Neural cell (in vitro differentiated cells): Measurements from ENCODE around the gene TMEM253. TPM values are rescaled to one million over a fixed set of nuclear protein-coding genes. Genes with fewer than 3 reads are reported as not detected.

Experiments used
- H2AFZ ChIP-seq: fragments of 200-600, 300-800 bp; sonication (generic), shearing (Covaris generic); 2 replicates; pipeline ENCODE4 v1.6.0; 2014; ENCODE audit warnings: low read depth, mild to moderate bottlenecking, antibody characterized with exemption, low read length, moderate library complexity
- H3F3A ChIP-seq: fragments of 200-600 bp; shearing (Covaris generic); 2 replicates; pipeline ENCODE4 v1.6.1; 2016; ENCODE audit warnings: mild to moderate bottlenecking, moderate library complexity, mixed read lengths, antibody characterized with exemption, low read length; ENCODE audit not compliant: insufficient read depth, poor library complexity, severe bottlenecking
- H3K27ac ChIP-seq: fragments of 200-600, 300-800 bp; sonication (generic), shearing (Covaris generic); 2 replicates; pipeline ENCODE4 v1.5.1; 2014; ENCODE audit warnings: mild to moderate bottlenecking, low read length, moderate library complexity
- H3K27me3 ChIP-seq: fragments of 300-800, 200-600 bp; sonication (generic), shearing (Covaris generic); 2 replicates; pipeline ENCODE4 v1.6.0; 2014; ENCODE audit warnings: mild to moderate bottlenecking, low read depth, low read length, moderate library complexity; ENCODE audit not compliant: insufficient read depth
- H3K36me3 ChIP-seq: fragments of 300-800, 200-600 bp; sonication (generic), shearing (Covaris generic); 2 replicates; pipeline ENCODE4 v1.5.1; 2014; ENCODE audit warnings: mild to moderate bottlenecking, antibody characterized with exemption, low read length, moderate library complexity; ENCODE audit not compliant: insufficient read depth
- H3K4me2 ChIP-seq: fragments of 300-800, 200-600 bp; sonication (generic), shearing (Covaris generic); 2 replicates; pipeline ENCODE4 v1.6.0; 2014; ENCODE audit warnings: mild to moderate bottlenecking, low read length
- H3K4me3 ChIP-seq: fragments of 300-800, 200-600 bp; sonication (generic), shearing (Covaris generic); 2 replicates; pipeline ENCODE4 v1.5.1; 2014; ENCODE audit warnings: mild to moderate bottlenecking, low read length, moderate library complexity
- H3K79me2 ChIP-seq: fragments of 200-600 bp; shearing (Covaris generic); replicated peaks from 2 replicates; pipeline ENCODE4 v1.6.0; 2014; ENCODE audit warnings: mild to moderate bottlenecking, low read length, moderate library complexity; ENCODE audit not compliant: insufficient read depth
- H3K9ac ChIP-seq: fragments of 300-800, 200-600 bp; sonication (generic), shearing (Covaris generic); 2 replicates; pipeline ENCODE4 v1.6.1; 2016; ENCODE audit warnings: mild to moderate bottlenecking, low read length, mixed read lengths
- H3K9me2 ChIP-seq: fragments of 200-600 bp; shearing (Covaris generic); 2 replicates; pipeline ENCODE4 v1.6.1; 2016; ENCODE audit warnings: mild to moderate bottlenecking, low read length, mixed read lengths; ENCODE audit not compliant: insufficient read depth
- H3K9me3 ChIP-seq: fragments of 200-600, 300-800 bp; sonication (generic), shearing (Covaris generic); 2 replicates; pipeline ENCODE4 v1.6.1; 2016; ENCODE audit warnings: mild to moderate bottlenecking, mixed run types, low read length, moderate library complexity, mixed read lengths
- H4K20me1 ChIP-seq: fragments of 200-600 bp; shearing (Covaris generic); 2 replicates; pipeline ENCODE4 v1.6.1; 2016; ENCODE audit warnings: mild to moderate bottlenecking, mixed run types; ENCODE audit not compliant: insufficient read depth
- CTCF ChIP-seq: fragments of 450-650 bp; IDR thresholded peaks from 2 replicates; pipeline ENCODE4 v1.5.1; 2014; ENCODE audit warnings: antibody characterized with exemption, mild to moderate bottlenecking, moderate library complexity; ENCODE audit not compliant: poor library complexity, severe bottlenecking
- EP300 ChIP-seq: fragments of 450-650 bp; conservative IDR thresholded peaks from 2 replicates; pipeline ENCODE4 v1.6.1; 2014; ENCODE audit warnings: antibody characterized with exemption, mild to moderate bottlenecking, moderate library complexity; ENCODE audit not compliant: poor library complexity, severe bottlenecking
- EZH2 ChIP-seq: fragments of 200-600, 300-800 bp; shearing (Covaris generic), sonication (generic); IDR thresholded peaks from 2 replicates; pipeline ENCODE4 v1.6.1; 2014; ENCODE audit warnings: antibody characterized with exemption, low read length, borderline replicate concordance, mild to moderate bottlenecking; ENCODE audit not compliant: insufficient read depth, poor library complexity, severe bottlenecking
- MXI1 ChIP-seq: fragments of 450-650 bp; conservative IDR thresholded peaks from 2 replicates; pipeline ENCODE4 v1.6.1; 2014; ENCODE audit warnings: antibody characterized with exemption, mild to moderate bottlenecking; ENCODE audit not compliant: poor library complexity, severe bottlenecking
- POLR2AphosphoS5 ChIP-seq: IDR thresholded peaks from 2 replicates; pipeline ENCODE4 v1.6.1; 2012
- RAD21 ChIP-seq: fragments of 450-650 bp; conservative IDR thresholded peaks from 2 replicates; pipeline ENCODE4 v1.6.1; 2014; ENCODE audit warnings: antibody characterized with exemption, mild to moderate bottlenecking, moderate library complexity
- REST ChIP-seq: IDR thresholded peaks from 2 replicates; pipeline ENCODE4 v1.6.1; 2012; ENCODE audit warnings: borderline replicate concordance
- SMC3 ChIP-seq: fragments of 450-650 bp; conservative IDR thresholded peaks from 2 replicates; pipeline ENCODE4 v1.6.1; 2014; ENCODE audit warnings: antibody characterized with exemption, mild to moderate bottlenecking, moderate library complexity; ENCODE audit not compliant: poor library complexity
- TAF1 ChIP-seq: IDR thresholded peaks from 2 replicates; pipeline ENCODE4 v1.6.1; 2012; ENCODE audit warnings: low read depth
- polyA plus RNA-seq: library from polyadenylated mRNA; depleted of rRNA; stranded (reverse); fragments of >200 nt; gene quantifications from 2 replicates; pipeline ENCODE4 v1.2.3, GENCODE V29; 2014

The TMEM253 gene
- polyA plus RNA-seq, 1 donor from 2014 or later: 0.26 TPM

GRCh38 chr14:21123429-21123828 lies 22.6 kb downstream of the TMEM253 start:
- no peak overlapping the region for H3K9ac ChIP-seq
- no peaks in the 10 kb centered on the region for H3K27me3 ChIP-seq
- H2AFZ ChIP-seq: no peak overlapping the region
- H3K4me3 ChIP-seq: no peak overlapping the region
- TF ChIP-seq REST: no peak
- TF ChIP-seq SMC3: no peak
- no peak for TF ChIP-seq POLR2AphosphoS5
- TF ChIP-seq CTCF: no peak
- no peak for TF ChIP-seq TAF1
- TF ChIP-seq RAD21: no peak
- no peak for TF ChIP-seq MXI1
- no peak for TF ChIP-seq EP300
- no peak for TF ChIP-seq EZH2
- no peaks in the 10 kb centered on the region for H3F3A ChIP-seq
- no peaks in the 10 kb centered on the region for H3K9me3 ChIP-seq
- H3K4me2 ChIP-seq: no peak overlapping the region
- H4K20me1 ChIP-seq: no peaks in the 10 kb centered on the region
- no peak overlapping the region for H3K27ac ChIP-seq
- H3K9me2 ChIP-seq: no peaks in the 10 kb centered on the region
- H3K36me3 ChIP-seq: no peaks in the 10 kb centered on the region
- H3K79me2 ChIP-seq: no peaks in the 10 kb centered on the region

- H3K27ac ChIP-seq: no peak overlapping the region
- H3K9me3 ChIP-seq: no peaks in the 10 kb centered on the region
- H3K27me3 ChIP-seq: no peaks in the 10 kb centered on the region
- no peaks in the 10 kb centered on the region for H3F3A ChIP-seq
- H3K4me2 ChIP-seq: no peak overlapping the region
- TF ChIP-seq REST: no peak
- no peak for TF ChIP-seq TAF1
- no peak for TF ChIP-seq EZH2
- TF ChIP-seq CTCF: no peak
- no peak for TF ChIP-seq SMC3
- TF ChIP-seq RAD21: no peak
- TF ChIP-seq MXI1: no peak
- no peak for TF ChIP-seq POLR2AphosphoS5
- TF ChIP-seq EP300: no peak
- no peaks in the 10 kb centered on the region for H3K79me2 ChIP-seq
- H3K9ac ChIP-seq: no peak overlapping the region
- H3K4me3 ChIP-seq: no peak overlapping the region
- H2AFZ ChIP-seq: no peak overlapping the region
- H3K9me2 ChIP-seq: no peaks in the 10 kb centered on the region
- H3K36me3 ChIP-seq: no peaks in the 10 kb centered on the region
- H4K20me1 ChIP-seq: no peaks in the 10 kb centered on the region
Observed at GRCh38 chr14:21133901-21134300, 33.0 kb downstream of the TMEM253 start.
